Peyer's patch (tissue), 4 donors: ENCODE results near the gene ACY1.

Source experiments
- CTCF ChIP-seq, 6 experiments: fragments of 450-650 bp in 4 of 6; fragments of 200-600 bp in 2 of 6; sonication (generic) in 1 of 6; IDR thresholded peaks; one replicate each; pipeline ENCODE4 v1.5.1; 2017 to 2019; ENCODE audit warnings: antibody characterized with exemption in 6 of 6, mild to moderate bottlenecking in 3 of 6, moderate library complexity in 1 of 6
- POLR2A ChIP-seq, 2 donors: fragments of 450-650 bp; IDR thresholded peaks; one replicate each; pipeline ENCODE4 v1.5.1; 2017; ENCODE audit warnings: antibody characterized with exemption in 2 of 2, mild to moderate bottlenecking in 2 of 2, moderate library complexity in 2 of 2

- no peak for TF ChIP-seq CTCF (IDR thresholded peaks at IDR 0.05)
- no peak for TF ChIP-seq POLR2A (IDR thresholded peaks at IDR 0.05)
Measured at GRCh38 chr3:52029053-52029452, 45.7 kb downstream of the ACY1 start.
